Activated naive CD4-positive, alpha-beta T cell treated with anti-CD3 and anti-CD28 coated beads, Interleukin-2, amount 50 U/mL, for 16 hours (primary cell): ENCODE measurements around the gene NR1D1.

Source experiments
- DNase-seq: peaks from one replicate; pipeline ENCODE4 v3.0.0-alpha.2; 2020

Gene NR1D1

GRCh38 chr17:40060887-40061608 is 39.3 kb downstream of the NR1D1 start:
- DNase-seq = no peak

- no peak for DNase-seq
Measured at GRCh38 chr17:40059729-40060475, 40.5 kb downstream of the NR1D1 start.

DNA sequence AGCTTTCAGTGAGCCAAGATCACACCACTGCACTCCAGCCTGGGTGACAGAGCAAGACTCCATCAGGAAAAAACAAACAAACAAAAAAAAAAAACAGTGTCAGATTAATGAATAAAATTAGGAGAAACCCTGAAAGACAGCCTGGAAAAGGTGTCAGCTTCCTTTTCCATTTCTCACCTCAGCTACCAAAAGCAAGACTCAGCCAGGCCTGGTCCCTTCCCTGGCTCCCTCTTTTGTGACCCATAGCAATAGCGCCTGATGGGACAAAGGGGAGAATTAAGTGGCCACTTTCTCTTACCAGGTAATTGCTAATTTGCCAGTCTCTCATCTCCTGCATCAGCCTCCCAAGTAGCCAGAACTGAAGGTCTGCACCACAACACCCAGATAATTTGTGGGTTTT is 41.5 kb downstream of the NR1D1 start:
- DNase-seq = no peak

DNA sequence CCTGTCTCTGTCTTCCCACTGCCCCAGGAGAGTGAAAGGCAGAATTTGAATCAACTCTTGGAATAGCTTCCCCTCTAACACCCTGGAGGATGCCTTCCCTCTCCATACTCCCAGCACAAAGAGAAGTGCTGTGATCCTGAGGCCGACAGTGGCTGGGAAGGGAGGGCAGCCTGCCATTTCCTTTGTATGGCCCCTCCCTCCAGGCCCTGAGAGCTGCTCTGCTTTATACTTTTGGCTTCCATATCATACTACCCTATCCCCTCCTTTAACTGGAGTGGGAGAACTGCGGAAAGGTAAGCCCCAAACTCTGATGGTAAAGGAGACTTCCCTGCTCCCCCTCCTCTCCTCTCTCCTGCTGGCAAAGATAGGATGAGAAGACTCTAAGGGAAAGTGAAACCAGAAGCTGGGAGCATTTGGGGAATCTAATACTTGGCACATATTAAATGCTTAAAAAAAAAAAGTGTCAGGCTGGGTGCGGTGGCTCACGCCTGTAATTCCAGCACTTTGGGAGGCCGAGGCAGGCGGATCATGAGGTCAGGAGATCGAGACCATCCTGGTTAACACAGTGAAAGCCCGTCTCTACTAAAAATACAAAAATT is 42.1 kb downstream of the NR1D1 start:
- no peak for DNase-seq

GRCh38 chr17:40056379-40057015 is 43.9 kb downstream of the NR1D1 start:
- no peak for DNase-seq
